Measurements from ENCODE around the gene PLA2G2C.

Gene PLA2G2C

DNA sequence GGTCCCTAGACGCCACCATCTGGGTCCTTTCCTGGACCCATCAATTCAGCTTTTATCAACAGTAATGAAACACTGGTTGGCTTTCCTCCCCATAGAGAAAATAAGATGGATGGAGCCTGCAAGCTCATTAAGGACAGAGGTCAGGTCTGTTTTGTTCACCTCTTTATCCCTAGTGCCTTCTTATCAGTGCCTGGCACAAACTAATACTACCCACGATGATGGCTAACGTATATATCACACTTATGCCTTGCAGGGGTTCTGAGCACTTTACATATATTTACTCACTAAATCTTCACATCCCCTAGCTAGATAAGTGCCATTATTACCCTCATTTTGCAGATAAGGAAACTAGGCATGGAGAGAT, 5.5 kb downstream of the PLA2G2C start:
- no peak for DNase-seq (ENCODE audit: extremely low read depth, low read depth)
- H3K4me3 ChIP-seq (replicated peaks; ENCODE audit: low read depth, low read length) = no peak overlapping the region
- TF ChIP-seq, protein P1, sequence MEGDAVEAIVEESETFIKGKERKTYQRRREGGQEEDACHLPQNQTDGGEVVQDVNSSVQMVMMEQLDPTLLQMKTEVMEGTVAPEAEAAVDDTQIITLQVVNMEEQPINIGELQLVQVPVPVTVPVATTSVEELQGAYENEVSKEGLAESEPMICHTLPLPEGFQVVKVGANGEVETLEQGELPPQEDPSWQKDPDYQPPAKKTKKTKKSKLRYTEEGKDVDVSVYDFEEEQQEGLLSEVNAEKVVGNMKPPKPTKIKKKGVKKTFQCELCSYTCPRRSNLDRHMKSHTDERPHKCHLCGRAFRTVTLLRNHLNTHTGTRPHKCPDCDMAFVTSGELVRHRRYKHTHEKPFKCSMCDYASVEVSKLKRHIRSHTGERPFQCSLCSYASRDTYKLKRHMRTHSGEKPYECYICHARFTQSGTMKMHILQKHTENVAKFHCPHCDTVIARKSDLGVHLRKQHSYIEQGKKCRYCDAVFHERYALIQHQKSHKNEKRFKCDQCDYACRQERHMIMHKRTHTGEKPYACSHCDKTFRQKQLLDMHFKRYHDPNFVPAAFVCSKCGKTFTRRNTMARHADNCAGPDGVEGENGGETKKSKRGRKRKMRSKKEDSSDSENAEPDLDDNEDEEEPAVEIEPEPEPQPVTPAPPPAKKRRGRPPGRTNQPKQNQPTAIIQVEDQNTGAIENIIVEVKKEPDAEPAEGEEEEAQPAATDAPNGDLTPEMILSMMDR (IDR thresholded peaks at IDR 0.05; ENCODE audit: low read depth, low read length, missing control alignments) = no peak

DNA sequence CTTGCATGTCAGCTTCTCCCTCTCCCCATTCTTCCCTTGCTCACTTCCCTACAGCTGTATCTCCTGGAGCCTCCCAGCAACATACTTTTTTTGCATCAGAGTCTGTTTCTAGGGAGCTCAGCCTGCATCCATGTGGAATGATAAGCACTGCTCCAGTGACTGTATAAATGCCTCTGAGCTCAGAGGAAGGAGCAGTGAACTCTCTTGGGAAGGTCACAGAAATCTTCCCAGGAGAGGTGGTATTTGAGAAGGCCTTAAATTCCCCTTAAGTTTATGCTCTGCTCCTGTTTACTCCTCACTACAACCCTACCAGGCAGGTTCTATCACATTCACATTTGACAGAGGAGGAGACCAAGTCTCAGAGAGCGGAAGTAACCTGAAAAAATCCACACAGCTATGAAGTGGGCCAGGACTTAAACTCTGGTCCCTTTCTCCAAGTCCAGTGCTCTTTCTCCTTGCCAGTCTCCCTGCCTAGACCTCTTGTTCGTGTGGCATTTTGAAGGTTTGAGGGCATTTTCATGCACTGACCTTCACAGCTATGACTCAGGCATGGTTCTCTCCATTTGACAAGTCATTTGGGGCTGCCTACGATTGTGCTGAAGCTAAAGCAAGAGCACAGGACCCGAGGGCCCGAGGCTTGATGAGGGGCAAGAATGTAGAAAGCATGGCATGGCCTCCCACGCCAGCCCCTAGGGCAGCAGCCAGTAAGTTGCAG, 6.0 kb downstream of the PLA2G2C start:
- TF ChIP-seq, protein P1 (IDR thresholded peaks at IDR 0.05; ENCODE audit: low read depth, low read length, missing control alignments) = no peak
- H3K4me3 ChIP-seq (replicated peaks; ENCODE audit: low read depth, low read length) = no peak overlapping the region
- DNase-seq (ENCODE audit: extremely low read depth, low read depth) = no peak

DNA sequence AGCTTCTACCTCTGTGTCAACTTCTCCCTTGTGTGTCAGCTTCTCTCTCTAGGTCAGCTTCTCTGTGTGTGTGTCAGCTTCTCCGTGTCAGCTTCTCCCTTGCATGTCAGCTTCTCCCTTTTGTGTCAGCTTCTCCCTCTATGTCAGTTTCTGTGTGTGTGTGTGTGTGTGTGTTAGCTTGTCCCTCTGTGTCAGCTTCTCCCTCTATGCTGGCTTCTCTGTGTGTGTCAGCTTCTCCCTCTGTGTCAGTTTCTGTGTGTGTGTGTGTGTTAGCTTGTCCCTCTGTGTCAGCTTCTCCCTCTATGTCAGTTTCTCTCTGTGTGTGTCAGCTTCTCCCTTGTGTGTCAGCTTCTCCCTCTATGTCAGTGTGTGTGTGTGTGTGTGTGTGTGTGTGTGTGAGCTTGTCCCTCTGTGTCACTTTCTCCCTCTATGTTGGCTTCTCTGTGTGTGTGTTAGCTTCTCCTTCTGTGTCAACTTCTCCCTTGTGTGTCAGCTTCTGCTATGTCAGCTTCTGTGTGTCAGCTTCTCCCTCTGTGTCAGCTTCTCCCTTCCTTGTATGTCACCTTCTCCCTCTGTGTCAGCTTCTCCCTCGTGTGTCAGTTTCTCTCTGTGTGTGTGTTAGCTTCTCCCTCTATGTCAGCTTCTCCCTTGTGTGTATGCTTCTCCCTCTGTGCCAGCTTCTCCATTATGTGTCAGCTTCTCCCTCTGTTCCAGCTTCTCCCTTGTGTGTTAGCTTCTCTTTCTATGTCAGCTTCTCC, 6.8 kb downstream of the PLA2G2C start:
- TF ChIP-seq, protein P1 (IDR thresholded peaks at IDR 0.05; ENCODE audit: low read depth, low read length, missing control alignments) = no peak
- DNase-seq (ENCODE audit: extremely low read depth, low read depth) = no peak

DNA sequence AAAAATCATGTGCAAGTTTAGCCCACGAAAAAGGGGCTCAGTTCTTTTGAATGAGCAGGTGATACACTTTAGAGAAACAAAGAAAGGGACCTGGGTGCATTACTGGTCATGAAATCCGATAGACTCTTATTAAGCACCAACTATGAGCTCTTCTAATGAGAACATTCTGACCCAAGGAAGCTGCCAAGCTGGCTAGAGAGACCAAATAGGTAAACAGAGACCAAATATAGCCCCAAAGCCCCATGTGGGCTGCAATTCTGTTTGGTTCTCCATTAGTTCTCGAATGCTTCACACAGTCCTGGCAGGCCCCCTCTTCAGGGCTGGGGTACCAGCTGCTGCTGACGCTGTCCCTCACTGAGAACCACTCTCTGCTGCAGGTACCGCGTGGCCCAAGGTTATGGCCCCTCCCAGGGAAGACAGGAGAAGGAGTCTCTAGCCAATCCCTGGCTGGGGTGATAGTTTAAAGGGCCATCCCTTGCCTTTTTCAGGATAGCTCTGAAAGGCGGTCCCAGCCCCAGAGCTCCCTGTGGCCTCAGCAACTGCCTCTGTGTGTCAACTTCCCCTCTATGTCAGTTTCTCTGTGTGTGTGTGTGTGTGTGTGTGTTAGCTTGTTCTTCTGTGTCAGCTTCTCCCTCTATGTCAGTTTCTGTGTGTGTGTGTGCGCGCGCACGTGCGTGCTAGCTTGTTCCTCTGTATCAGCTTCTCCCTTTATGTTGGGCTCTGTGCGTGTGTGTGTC, 7.5 kb downstream of the PLA2G2C start:
- H3K4me3 ChIP-seq (replicated peaks; ENCODE audit: low read depth, low read length) = no peak overlapping the region
- TF ChIP-seq, protein P1 (IDR thresholded peaks at IDR 0.05; ENCODE audit: low read depth, low read length, missing control alignments) = no peak
- no peak for DNase-seq (ENCODE audit: extremely low read depth, low read depth)

More for the DNA sequence above, 6.8 kb downstream of the PLA2G2C start:
- no peak overlapping the region for H3K4me3 ChIP-seq (replicated peaks; ENCODE audit: low read depth, low read length)

DNA sequence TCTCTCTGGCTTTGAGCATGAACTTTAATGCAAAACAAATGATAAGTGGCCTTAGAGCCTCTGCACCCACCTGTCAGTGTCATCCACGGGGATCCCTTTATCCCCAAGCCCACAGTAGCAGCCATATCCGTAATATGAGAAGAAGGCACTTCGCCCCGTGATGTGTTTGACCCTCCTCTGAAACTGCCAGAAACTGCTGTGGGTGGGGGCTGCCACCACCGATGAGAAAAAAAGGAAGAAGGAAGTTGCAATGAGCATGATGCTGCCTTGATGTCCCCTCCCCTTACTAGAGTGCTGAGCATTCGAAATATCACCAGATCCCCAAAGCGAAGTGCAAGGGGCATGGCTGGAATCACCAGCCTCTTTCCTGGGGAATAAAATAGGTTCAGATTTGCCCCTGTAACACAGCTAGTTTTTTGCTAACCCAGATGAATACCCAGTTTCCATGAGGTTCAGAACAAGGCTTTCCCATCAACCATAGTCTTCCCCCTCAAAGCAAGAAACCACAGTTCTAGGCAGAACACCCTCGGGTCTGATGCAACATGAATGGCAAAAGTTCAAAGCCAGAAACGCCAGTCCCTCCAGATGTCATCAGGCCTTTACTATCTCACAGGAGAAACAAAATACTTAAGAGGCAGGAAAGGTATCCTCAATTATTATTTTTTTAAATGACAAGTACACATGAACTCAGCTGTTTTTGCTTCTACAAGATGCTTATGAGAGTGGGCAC, 11.2 kb downstream of the PLA2G2C start:
- H3K4me3 ChIP-seq (replicated peaks; ENCODE audit: low read depth, low read length) = no peak overlapping the region
- TF ChIP-seq, protein P1 (IDR thresholded peaks at IDR 0.05; ENCODE audit: low read depth, low read length, missing control alignments) = no peak
- no peak for DNase-seq (ENCODE audit: extremely low read depth, low read depth)

DNA sequence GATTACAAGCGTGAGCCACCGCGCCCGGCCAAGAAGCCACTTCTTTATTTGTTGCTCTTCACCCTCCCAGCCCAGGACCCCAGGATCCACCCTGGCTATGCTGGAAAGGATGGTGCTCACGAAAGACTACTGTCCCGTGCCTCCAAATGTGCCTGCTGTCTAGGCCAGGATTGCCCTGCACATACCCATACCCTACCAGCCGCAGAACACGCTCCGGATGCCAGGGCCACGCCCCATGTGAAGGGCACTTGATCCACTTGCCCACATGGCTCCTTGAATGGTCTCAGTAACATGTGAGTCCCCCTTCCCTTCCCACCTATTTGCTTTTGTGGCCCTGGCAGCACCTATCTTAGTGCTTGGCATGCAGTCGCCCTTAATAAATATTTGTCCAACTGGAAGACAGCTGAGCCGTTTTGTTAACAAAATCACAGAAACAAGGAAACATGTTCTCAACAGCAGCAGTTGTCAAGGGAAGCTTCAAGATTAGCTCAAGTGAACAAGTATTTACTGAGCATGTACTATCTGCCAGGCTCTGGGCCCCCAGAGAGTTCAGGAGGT, 14.2 kb downstream of the PLA2G2C start:
- TF ChIP-seq, protein P1 (IDR thresholded peaks at IDR 0.05; ENCODE audit: low read depth, low read length, missing control alignments) = no peak
- no peak for DNase-seq (ENCODE audit: extremely low read depth, low read depth)

More for the DNA sequence above, 14.2 kb downstream of the PLA2G2C start:
- no peak overlapping the region for H3K4me3 ChIP-seq (replicated peaks; ENCODE audit: low read depth, low read length)
